ENCODE results near the gene RPS6KA2.

Gene RPS6KA2

DNA sequence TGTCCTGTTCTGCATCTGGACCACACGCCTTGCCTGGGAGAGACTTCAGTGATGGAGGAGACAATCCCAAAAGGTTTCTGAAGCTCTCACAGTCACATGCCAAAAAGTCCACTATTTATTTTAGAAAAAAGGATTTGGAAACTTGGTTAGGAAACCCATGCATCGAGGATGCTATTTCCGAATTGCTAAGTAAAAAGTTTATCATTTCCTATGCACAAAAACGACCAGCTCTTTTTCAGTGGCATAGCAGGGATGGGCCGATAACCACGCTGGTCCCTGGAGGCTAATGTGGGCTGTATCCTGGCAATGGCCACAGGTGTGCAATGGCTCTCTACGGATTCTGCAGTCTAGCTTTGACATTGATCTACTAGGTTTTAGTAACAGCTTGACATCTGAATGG is 74.5 kb downstream of the RPS6KA2 start:
- TF ChIP-seq, protein P1, sequence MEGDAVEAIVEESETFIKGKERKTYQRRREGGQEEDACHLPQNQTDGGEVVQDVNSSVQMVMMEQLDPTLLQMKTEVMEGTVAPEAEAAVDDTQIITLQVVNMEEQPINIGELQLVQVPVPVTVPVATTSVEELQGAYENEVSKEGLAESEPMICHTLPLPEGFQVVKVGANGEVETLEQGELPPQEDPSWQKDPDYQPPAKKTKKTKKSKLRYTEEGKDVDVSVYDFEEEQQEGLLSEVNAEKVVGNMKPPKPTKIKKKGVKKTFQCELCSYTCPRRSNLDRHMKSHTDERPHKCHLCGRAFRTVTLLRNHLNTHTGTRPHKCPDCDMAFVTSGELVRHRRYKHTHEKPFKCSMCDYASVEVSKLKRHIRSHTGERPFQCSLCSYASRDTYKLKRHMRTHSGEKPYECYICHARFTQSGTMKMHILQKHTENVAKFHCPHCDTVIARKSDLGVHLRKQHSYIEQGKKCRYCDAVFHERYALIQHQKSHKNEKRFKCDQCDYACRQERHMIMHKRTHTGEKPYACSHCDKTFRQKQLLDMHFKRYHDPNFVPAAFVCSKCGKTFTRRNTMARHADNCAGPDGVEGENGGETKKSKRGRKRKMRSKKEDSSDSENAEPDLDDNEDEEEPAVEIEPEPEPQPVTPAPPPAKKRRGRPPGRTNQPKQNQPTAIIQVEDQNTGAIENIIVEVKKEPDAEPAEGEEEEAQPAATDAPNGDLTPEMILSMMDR (IDR thresholded peaks at IDR 0.05; ENCODE audit: low read depth, low read length): no peak
- no peak overlapping the region for H3K4me3 ChIP-seq (replicated peaks in 1 of 2; ENCODE audit: low read depth in 2 of 2, low read length in 2 of 2)
- no peak for DNase-seq (ENCODE audit: low read depth in 2 of 2)

DNA sequence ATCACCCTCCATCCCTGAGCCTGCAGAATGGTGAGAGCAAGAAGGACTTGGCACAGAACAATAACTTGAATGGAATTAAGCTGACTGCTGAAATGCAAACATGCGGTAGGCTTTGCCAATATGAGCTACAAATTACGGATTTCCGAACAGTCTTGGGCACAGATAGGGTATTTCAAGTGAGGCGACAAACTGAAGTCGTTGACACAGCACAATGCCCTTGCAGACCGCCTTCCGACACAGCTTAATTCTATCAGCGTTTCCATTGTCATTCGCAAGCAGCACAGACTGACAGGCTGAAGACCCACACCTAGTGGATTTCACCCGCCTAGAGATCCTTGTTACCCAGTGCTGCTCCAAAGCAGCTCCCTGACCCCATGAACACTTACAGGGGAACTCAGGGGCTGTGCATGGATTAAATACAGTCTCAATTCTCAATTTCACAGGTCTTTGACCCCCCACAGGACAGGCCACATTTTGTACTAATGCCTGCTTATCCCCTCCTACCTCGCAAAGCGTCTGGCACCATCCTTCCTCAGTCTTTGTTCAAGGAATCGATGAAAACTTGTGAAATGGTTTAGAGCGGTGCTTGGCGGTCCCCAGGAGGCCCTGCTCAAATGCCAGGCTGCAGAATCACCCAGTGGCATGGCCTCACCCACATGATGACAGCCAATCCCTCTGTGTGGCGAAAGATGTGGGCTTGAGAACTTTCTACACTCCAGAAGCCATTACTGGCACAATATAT is 75.1 kb downstream of the RPS6KA2 start:
- DNase-seq (ENCODE audit: low read depth in 2 of 2): no peak
- TF ChIP-seq, protein P1 (IDR thresholded peaks at IDR 0.05; ENCODE audit: low read depth, low read length): no peak
- H3K4me3 ChIP-seq (replicated peaks in 1 of 2; ENCODE audit: low read depth in 2 of 2, low read length in 2 of 2): no peak overlapping the region

DNA sequence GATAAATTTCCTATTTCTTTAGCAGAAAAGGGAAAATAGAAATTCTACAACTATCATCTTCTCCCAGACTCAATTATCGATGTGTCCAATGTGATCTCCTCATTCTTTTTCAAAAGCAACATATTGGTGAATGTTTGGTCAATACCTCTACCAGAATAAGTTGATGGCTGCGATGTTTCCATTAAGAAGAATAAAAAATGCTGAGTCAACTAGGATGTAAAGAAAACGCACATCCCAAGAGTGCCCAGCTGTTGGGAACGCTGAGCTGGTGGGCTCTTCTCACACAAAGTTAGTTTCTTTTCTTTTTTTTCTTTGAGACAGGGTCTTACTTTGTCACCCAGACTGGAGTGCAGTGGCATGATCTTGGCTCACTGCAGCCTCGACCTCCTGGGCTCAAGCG is 80.4 kb downstream of the RPS6KA2 start:
- no peak for DNase-seq (ENCODE audit: low read depth in 2 of 2)
- H3K4me3 ChIP-seq (replicated peaks in 1 of 2; ENCODE audit: low read depth in 2 of 2, low read length in 2 of 2): no peak overlapping the region
- TF ChIP-seq, protein P1 (IDR thresholded peaks at IDR 0.05; ENCODE audit: low read depth, low read length): no peak

DNA sequence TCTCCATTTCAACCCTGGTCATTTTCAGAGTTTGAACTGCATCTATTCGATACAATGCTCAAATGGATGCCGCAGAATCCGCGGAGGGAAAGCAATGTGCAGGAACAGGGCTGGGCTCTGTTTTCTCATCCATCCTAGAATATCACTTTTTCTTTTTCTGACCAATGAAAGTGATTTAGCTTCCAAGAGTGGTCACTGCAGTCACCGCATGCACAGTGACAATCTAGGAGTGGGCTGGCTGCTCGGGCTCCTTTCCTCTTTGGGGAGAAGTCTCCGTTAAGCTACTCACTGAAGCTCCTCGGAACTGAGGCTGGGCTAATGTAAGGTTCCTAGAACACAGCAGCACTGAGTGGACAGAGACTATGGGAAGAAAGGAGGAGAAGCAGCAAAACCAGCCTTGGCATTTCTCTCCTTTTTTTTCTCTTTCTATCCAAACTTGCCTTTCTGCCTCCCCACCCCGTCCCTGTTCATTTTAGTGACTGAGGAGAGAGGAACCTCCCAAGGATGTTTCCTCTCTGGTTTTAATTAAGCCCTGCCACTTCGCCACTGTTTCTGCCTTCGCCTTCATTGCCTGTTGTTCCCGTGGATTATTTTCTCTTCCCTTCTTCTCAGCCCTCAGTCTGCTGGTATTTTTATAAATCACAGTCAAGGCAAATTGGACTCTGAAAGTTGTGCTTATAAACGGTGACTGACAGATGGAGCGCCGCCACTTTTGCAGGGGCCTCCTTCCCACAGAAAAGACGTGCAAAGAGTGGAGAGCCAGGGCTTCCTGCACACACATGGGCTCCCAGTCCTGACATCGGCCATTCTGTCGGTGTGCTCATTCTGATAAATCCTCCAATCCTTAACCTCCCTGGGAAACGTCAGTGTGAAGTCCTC is 81.7 kb downstream of the RPS6KA2 start:
- no peak for DNase-seq (ENCODE audit: low read depth in 2 of 2)
- TF ChIP-seq, protein P1 (IDR thresholded peaks at IDR 0.05; ENCODE audit: low read depth, low read length): no peak
- H3K4me3 ChIP-seq (replicated peaks in 1 of 2; ENCODE audit: low read depth in 2 of 2, low read length in 2 of 2): no peak overlapping the region

DNA sequence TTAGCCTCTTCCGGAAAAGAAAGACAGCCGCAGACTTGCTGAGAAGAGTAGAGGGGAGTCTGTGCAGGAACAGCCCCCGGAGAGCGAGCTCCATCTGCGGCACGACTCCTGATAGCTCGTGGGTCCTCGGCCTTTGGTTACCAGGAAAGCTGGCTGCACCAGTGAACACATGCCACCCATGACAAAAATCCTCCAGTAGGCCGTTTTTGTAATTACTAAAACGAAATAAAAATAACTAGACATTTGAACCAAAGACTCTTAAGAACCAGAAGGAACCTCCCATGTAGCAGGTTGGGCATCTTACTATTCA is 82.8 kb downstream of the RPS6KA2 start:
- no peak for DNase-seq (ENCODE audit: low read depth in 2 of 2)
- no peak overlapping the region for H3K4me3 ChIP-seq (replicated peaks in 1 of 2; ENCODE audit: low read depth in 2 of 2, low read length in 2 of 2)
- TF ChIP-seq, protein P1 (IDR thresholded peaks at IDR 0.05; ENCODE audit: low read depth, low read length): no peak

DNA sequence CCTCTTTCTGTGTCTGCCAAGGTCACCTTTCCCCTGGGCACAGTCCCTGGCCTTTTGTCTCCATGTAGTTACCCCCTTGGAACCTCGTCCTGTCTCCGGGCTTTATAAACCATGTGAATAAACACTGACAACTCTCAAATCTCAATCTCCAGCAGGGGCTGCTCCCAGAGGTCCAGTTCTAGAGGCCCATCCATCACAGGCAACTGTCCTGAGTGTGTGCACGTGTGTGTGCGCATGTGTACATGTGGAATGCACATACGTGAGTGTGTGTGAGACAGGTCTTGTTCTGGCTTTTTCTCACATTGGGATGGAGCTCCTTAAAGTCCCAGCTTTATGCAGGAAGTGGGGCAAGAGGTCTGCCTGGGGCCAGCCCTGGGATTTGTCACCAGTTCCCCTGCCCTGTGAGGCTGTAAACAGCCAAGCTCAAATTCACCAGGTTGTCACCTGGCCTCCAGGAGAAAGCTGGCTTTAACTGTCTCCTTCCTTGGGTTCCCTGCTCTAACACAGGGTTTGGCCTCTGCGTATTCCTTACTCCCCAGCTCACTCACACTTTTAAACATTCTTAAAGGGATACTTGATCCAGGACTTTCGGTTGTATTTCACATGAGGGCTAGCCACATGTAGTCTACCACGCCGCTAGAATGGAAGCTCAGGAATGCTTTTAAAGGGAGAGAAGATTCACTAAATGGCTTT is 83.3 kb downstream of the RPS6KA2 start:
- no peak overlapping the region for H3K4me3 ChIP-seq (replicated peaks in 1 of 2; ENCODE audit: low read depth in 2 of 2, low read length in 2 of 2)
- DNase-seq (ENCODE audit: low read depth in 2 of 2): no peak
- TF ChIP-seq, protein P1 (IDR thresholded peaks at IDR 0.05; ENCODE audit: low read depth, low read length): no peak
